AG08395 (cell line): ENCODE data around the gene APBB1IP.
"Not testable (repeated sequence)": the region's sequence is repeated elsewhere in the genome, so short reads cannot be mapped to it uniquely, and the experiment has no call there.

Experiments used
- DNase-seq: peaks from one replicate; pipeline ENCODE4 v3.0.0; 2012; ENCODE audit warnings: mixed read lengths, low spot score

APBB1IP gene

GRCh38 chr10:26445411-26446031 lies 7.4 kb downstream of the APBB1IP start:
- no peak for DNase-seq

GRCh38 chr10:26446258-26446657 lies 8.1 kb downstream of the APBB1IP start:
- no peak for DNase-seq

GRCh38 chr10:26448292-26448691 lies 10.2 kb downstream of the APBB1IP start:
- DNase-seq, result no peak

- no peak for DNase-seq
Observed at GRCh38 chr10:26448706-26449435, 10.7 kb downstream of the APBB1IP start.

GRCh38 chr10:26449726-26450125 lies 11.6 kb downstream of the APBB1IP start:
- DNase-seq, result no peak

- DNase-seq, result no peak
Observed at GRCh38 chr10:26451903-26452302, 13.8 kb downstream of the APBB1IP start.

GRCh38 chr10:26453850-26454249 lies 15.7 kb downstream of the APBB1IP start:
- no peak for DNase-seq

GRCh38 chr10:26454891-26455290 lies 16.8 kb downstream of the APBB1IP start:
- DNase-seq, result no peak

- no peak for DNase-seq
Observed at GRCh38 chr10:26455567-26456315, 17.6 kb downstream of the APBB1IP start.

GRCh38 chr10:26457088-26457487 lies 18.9 kb downstream of the APBB1IP start:
- DNase-seq, result no peak

GRCh38 chr10:26460736-26461135 lies 22.6 kb downstream of the APBB1IP start:
- no peak for DNase-seq

- DNase-seq, result no peak
Observed at GRCh38 chr10:26463986-26464385, 25.8 kb downstream of the APBB1IP start.

GRCh38 chr10:26464632-26465280 lies 26.6 kb downstream of the APBB1IP start:
- DNase-seq, result no peak

- DNase-seq, result not testable (repeated sequence)
Observed at GRCh38 chr10:26466531-26466930, 28.4 kb downstream of the APBB1IP start.

- no peak for DNase-seq
Observed at GRCh38 chr10:26467639-26468038, 29.5 kb downstream of the APBB1IP start.

GRCh38 chr10:26468291-26468690 lies 30.1 kb downstream of the APBB1IP start:
- peak; percentile 10 for DNase-seq

- no peak for DNase-seq
Observed at GRCh38 chr10:26468700-26469099, 30.6 kb downstream of the APBB1IP start.

GRCh38 chr10:26472492-26472778 lies 34.3 kb downstream of the APBB1IP start:
- no peak for DNase-seq

GRCh38 chr10:26474026-26474425 lies 35.9 kb downstream of the APBB1IP start:
- DNase-seq, result peak; percentile 48

GRCh38 chr10:26474845-26475244 lies 36.7 kb downstream of the APBB1IP start:
- DNase-seq, result not testable (repeated sequence)

GRCh38 chr10:26475386-26475785 lies 37.2 kb downstream of the APBB1IP start:
- no peak for DNase-seq

GRCh38 chr10:26477501-26477900 lies 39.4 kb downstream of the APBB1IP start:
- no peak for DNase-seq

GRCh38 chr10:26478061-26478460 lies 39.9 kb downstream of the APBB1IP start:
- DNase-seq, result no peak
